ENCODE data around the gene ZNF398.

The ZNF398 gene

GRCh38 chr7:149150981-149151380 is 3.7 kb downstream of the ZNF398 start:
- DNase-seq (ENCODE audit: low spot score) = no peak

GRCh38 chr7:149153346-149153745 is 6.1 kb downstream of the ZNF398 start:
- no peak for DNase-seq (ENCODE audit: low spot score)

- DNase-seq (ENCODE audit: low spot score) = no peak
Measured at GRCh38 chr7:149154056-149154455, 6.8 kb downstream of the ZNF398 start.

DNA sequence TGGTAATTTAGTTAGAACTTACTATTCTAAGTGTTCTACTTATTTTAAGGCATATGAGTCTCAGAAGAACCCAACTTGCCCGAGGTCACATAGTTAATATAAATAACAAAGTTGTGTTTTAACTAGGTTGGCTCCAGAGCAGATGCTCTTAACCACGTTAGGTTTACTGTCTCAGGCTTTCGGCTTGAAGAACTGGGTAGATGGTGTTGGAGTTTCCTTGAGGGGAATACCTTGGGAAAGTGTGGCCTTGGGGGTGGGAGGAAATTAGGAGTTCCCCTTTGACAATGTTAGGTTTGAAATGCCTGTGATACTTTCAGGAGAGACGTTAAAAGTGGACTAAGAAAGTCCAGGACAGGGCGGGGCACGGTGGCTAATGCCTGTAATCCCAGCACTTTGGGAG is 9.6 kb downstream of the ZNF398 start:
- DNase-seq (ENCODE audit: low spot score) = no peak

GRCh38 chr7:149161241-149161848 is 14.1 kb downstream of the ZNF398 start:
- DNase-seq (ENCODE audit: low spot score) = no peak

DNA sequence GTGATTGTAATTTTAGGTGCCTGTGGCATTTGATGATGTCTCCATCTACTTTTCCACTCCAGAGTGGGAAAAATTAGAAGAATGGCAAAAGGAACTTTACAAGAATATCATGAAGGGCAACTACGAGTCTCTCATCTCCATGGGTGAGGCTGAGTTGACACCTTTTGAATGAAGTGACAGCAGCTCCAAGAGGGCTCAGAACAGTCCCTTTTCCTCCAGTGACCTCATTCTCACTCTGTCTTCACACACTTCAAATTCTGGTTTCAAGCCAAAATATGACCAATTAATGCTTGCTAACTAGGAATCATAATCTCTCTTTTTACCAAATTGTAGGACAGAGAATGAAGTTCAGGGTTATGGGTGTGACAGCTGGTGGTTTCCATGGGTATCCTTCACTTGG is 18.9 kb downstream of the ZNF398 start:
- no peak for DNase-seq (ENCODE audit: low spot score)

- no peak for DNase-seq (ENCODE audit: low spot score)
Measured at GRCh38 chr7:149166630-149167352, 19.5 kb downstream of the ZNF398 start.

DNA sequence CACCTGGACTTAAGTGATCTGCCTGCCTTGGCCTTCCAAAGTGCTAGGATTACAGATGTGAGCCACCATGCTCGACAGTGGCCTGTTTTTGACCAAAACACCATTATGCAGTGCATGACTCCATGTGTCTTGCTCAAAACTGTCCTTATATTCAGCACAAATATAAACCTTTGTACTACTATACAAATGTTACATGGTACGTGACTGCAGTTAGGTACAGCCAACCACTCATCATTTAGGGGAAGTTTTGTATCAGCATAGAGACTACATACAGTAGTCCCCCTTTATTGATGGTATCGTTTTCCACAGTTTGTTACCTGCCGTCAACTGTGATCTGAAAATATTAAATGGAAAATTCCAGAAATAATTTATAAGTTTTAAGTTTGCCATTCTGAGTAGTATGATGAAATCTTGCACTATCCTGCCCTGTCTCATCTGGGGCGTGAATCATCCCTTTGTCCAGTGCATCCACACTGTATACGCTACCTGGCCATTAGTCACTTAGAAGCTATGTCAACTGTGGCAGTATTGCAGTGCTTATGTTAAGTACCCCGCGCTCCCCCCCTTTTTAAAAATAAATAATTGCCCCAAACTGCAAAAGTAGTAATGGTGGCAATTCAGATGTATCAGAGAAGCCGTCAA is 24.8 kb downstream of the ZNF398 start:
- no peak for DNase-seq (ENCODE audit: low spot score)

- DNase-seq (ENCODE audit: low spot score) = no peak
Measured at GRCh38 chr7:149172534-149172920, 25.3 kb downstream of the ZNF398 start.

DNA sequence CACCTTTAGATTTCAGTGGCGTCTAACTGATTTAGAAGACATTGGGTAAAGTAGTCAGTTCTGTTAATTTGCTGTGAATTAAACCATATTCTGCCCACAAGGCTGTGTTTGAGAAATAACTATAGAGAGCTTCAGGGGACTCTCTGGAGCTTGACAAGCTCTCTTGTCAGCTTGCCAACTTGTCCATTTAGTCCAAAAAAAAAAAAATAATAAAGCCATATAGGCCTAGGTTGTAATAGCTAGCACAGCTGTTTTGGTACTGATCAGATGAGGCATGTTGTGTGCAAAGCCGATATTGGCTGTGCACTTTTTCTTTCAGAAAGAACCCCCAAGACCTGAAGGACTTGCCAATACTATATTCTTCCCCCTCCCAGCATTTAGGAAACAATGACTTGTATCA is 27.9 kb downstream of the ZNF398 start:
- no peak for DNase-seq (ENCODE audit: low spot score)

- DNase-seq (ENCODE audit: low spot score) = no peak
Measured at GRCh38 chr7:149179241-149179640, 32.0 kb downstream of the ZNF398 start.

DNA sequence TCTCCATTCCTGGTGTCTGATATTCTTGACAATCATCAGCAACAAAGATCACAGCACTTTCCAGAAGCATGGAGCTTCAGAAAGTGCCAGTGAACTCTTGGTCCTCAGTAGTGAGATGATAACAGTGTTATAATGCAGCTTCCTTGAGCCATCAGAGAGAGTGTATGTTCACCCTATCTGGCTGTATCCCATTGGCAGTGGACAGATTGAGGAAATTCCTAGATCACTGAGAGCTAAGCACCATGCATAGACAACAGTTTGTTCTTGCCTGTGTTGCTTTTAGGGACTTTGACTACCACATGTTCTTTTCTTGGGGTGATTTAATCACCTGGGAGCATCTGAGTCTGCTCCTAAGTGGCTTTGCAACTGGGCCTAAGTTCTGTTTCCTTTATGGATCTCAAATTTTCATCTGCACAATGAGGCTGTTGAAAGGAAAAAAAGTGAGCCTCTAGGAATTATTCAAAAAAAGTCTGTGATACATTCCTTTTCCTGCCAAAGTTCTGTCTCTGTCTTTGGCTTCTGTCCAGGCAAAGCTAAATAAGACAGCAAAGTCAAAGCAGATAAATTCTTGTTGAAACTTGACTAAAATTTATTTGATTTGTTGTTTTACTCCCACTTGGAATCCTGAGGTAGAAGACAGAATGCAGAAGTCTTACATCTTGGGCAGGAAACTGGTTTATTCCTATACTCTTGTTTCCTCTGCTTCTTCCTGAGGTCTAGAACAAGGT is 33.6 kb downstream of the ZNF398 start:
- no peak for DNase-seq (ENCODE audit: low spot score)

GRCh38 chr7:149181450-149181790 is 34.2 kb downstream of the ZNF398 start:
- no peak for DNase-seq (ENCODE audit: low spot score)

- DNase-seq (ENCODE audit: low spot score) = no peak
Measured at GRCh38 chr7:149184274-149184673, 37.0 kb downstream of the ZNF398 start.

DNA sequence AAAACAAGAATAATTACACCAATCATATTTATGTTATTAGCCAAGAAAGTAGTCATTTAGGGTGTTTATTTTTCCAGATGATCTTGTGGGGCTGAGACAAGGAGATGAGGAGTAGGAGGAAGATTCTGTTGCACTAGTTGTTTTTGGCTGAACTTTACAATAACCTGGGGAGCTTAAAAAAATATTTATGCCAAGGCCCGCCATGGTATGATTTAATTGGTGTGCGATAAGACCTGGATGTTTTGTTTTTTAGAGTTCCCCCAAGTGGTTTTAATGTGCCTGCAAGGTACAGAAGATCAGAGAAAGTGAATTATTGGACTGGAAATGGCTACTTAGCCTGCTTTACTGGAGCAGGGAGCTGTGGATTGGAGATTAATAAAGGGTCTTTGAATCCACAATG is 41.0 kb downstream of the ZNF398 start:
- DNase-seq (ENCODE audit: low spot score) = no peak

DNA sequence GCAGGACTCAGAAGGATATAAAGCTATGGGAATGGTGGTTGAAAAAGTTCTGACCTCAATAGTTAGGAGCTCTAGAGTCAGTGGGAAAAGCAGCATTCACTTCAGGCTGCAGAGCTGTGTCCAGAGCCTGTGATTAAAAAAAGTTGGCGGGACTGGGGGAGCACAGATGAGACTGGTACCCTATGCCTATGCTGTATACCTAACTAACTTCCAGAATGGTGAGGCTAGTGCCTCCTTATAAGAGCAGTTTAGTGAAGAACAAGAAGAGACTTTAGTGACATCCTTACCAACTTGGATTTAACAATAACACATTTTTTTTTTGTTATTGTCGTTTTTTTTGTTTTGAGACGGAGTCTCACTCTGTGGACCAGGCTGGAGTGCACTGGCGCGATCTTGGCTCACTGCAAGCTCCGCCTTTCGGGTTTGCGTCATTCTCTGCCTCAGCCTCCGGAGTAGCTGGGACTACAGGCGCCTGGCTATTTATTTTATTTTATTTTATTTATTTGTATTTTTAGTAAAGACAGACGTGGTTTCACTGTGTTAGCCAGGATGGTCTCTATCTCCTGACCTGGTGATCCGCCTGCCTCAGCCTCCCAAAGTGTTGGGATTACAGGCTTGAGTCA is 41.5 kb downstream of the ZNF398 start:
- no peak for DNase-seq (ENCODE audit: low spot score)

- DNase-seq (ENCODE audit: low spot score) = no peak
Measured at GRCh38 chr7:149191851-149192250, 44.6 kb downstream of the ZNF398 start.

GRCh38 chr7:149194799-149195179 is 47.5 kb downstream of the ZNF398 start:
- DNase-seq (ENCODE audit: low spot score) = no peak

GRCh38 chr7:149195180-149196150 is 48.2 kb downstream of the ZNF398 start, which contains the start of gene ZNF282:
Gene ZNF282 (plus strand): TSS chr7:149195546. CDS start chr7:149195590, 44 bp downstream.
- peak; percentile 98 for DNase-seq (ENCODE audit: low spot score)

- DNase-seq (ENCODE audit: low spot score) = no peak
Measured at GRCh38 chr7:149196151-149196704, 49.0 kb downstream of the ZNF398 start.

DNA sequence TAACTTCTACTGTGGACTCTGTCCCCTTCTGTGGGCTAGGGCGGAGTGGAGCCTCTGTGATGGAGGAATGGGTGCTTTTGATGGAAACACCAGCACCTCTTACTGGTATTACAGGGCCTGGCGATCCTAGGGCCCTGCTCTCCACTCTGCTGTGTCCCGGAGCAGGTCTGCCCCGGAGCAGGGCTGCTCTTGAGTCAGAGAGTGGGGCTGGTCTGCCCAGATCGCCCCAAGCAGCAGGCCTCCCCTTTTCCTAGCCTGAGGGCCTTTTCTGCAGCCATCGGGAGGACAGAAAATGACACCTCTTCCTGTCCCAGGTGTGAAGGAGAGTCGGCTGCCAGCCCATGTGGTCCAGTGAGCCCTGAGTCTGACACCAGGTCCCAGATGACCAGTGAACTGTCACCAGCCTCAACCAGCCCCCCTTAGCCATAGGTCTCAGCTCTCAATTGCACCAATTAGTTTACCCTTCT is 49.5 kb downstream of the ZNF398 start:
- DNase-seq (ENCODE audit: low spot score) = peak; percentile 59
